H54 (cell line): ENCODE measurements around the gene HTT.
"Not testable (repeated sequence)": the region's sequence is repeated elsewhere in the genome, so short reads cannot be mapped to it uniquely, and the experiment has no call there.

ENCODE experiments used
- DNase-seq: peaks from one replicate; pipeline ENCODE4 v3.0.0; 2011; ENCODE audit warnings: low spot score, mixed read lengths; ENCODE audit not compliant: insufficient read length
- FAIRE-seq: peaks from 3 replicates; lab custom pipeline; 2011; peaks lifted over from hg19 to GRCh38; lab: Jason Lieb, UNC
- POLR2A ChIP-seq: IDR thresholded peaks from 2 replicates; pipeline ENCODE4 v1.6.1; 2011; ENCODE audit warnings: low read depth, mild to moderate bottlenecking, low read length

HTT gene

GRCh38 chr4:3085948-3086670 is 11.6 kb downstream of the HTT start:
- no peak for DNase-seq
- FAIRE-seq, result no peak
- no peak for TF ChIP-seq POLR2A

GRCh38 chr4:3087115-3087797 is 12.8 kb downstream of the HTT start:
- DNase-seq (no peak), FAIRE-seq (no peak)
- TF ChIP-seq POLR2A, result no peak

GRCh38 chr4:3091464-3091863 is 17.0 kb downstream of the HTT start:
- DNase-seq (no peak), FAIRE-seq (no peak)
- TF ChIP-seq POLR2A, result no peak

- FAIRE-seq, DNase-seq: not testable (repeated sequence)
These were observed 20.2 kb downstream of the HTT start for GRCh38 chr4:3094701-3095100.

GRCh38 chr4:3096202-3096601 is 21.7 kb downstream of the HTT start:
- FAIRE-seq (no peak), DNase-seq (no peak)
- no peak for TF ChIP-seq POLR2A

- FAIRE-seq (no peak), DNase-seq (no peak)
- no peak for TF ChIP-seq POLR2A
These were observed 23.9 kb downstream of the HTT start for GRCh38 chr4:3098346-3098745.

- DNase-seq (peak; percentile 88), FAIRE-seq (peak; percentile 48)
- no peak for TF ChIP-seq POLR2A
These were observed 32.1 kb downstream of the HTT start for GRCh38 chr4:3106339-3107186.

GRCh38 chr4:3107271-3107670 is 32.8 kb downstream of the HTT start:
- no peak for DNase-seq
- FAIRE-seq, result no peak
- TF ChIP-seq POLR2A, result no peak

- FAIRE-seq (no peak), DNase-seq (no peak)
- TF ChIP-seq POLR2A, result no peak
These were observed 33.2 kb downstream of the HTT start for GRCh38 chr4:3107691-3108121.

- no peak for FAIRE-seq
- no peak for TF ChIP-seq POLR2A
- DNase-seq, result no peak
These were observed 33.7 kb downstream of the HTT start for GRCh38 chr4:3108211-3108610.

GRCh38 chr4:3111461-3111860 is 37.0 kb downstream of the HTT start:
- TF ChIP-seq POLR2A, result no peak
- DNase-seq (peak; percentile 44), FAIRE-seq (no peak)

- FAIRE-seq (no peak), DNase-seq (no peak)
- TF ChIP-seq POLR2A, result no peak
These were observed 37.7 kb downstream of the HTT start for GRCh38 chr4:3112201-3112600.

GRCh38 chr4:3112609-3113469 is 38.4 kb downstream of the HTT start:
- TF ChIP-seq POLR2A, result no peak
- FAIRE-seq, result no peak
- DNase-seq, result no peak
